Omental fat pad (tissue), 4 donors: Measurements from ENCODE around the gene MPHOSPH9. TPM values are rescaled to one million over a fixed set of nuclear protein-coding genes. Genes with fewer than 3 reads are reported as not detected.
"Not testable (repeated sequence)": the region's sequence is repeated elsewhere in the genome, so short reads cannot be mapped to it uniquely, and the experiment has no call there.

Experiments
- ATAC-seq: fragments of 150-250 bp; one replicate; pipeline ENCODE4 v1.9.1; 2016; ENCODE audit warnings: mild to moderate bottlenecking, moderate library complexity; ENCODE audit not compliant: low FRiP score
- DNase-seq: peaks from one replicate; pipeline ENCODE4 v3.0.0-alpha.2; 2019; ENCODE audit warnings: low spot score
- CTCF ChIP-seq, 3 donors: fragments of 450-650 bp; IDR thresholded peaks; one replicate each; pipeline ENCODE4 v1.5.1; 2016 to 2017; ENCODE audit warnings: antibody characterized with exemption in 3 of 3, mild to moderate bottlenecking in 3 of 3, moderate library complexity in 2 of 3
- total RNA-seq, 4 donors: library from RNA; depleted of rRNA; stranded (reverse); fragments of >200 nt; gene quantifications; one replicate each; pipeline ENCODE4 v1.1.0, GENCODE V29; 2016

MPHOSPH9 gene
- total RNA-seq, 4 donors from 2014 or later = 17.3 to 27.6 (median 23.9) TPM

GRCh38 chr12:123223241-123223668, 9.7 kb downstream of the MPHOSPH9 start:
- DNase-seq (no peak), ATAC-seq (no peak)
- no peak for TF ChIP-seq CTCF (IDR thresholded peaks at IDR 0.05)

GRCh38 chr12:123207815-123208214, 25.1 kb downstream of the MPHOSPH9 start:
- not testable (repeated sequence) for DNase-seq, ATAC-seq

GRCh38 chr12:123206794-123207193, 26.1 kb downstream of the MPHOSPH9 start:
- ATAC-seq, DNase-seq: not testable (repeated sequence)

GRCh38 chr12:123200414-123200813, 32.5 kb downstream of the MPHOSPH9 start:
- no peak for TF ChIP-seq CTCF (IDR thresholded peaks at IDR 0.05)
- DNase-seq (no peak), ATAC-seq (no peak)

GRCh38 chr12:123199936-123200335, 33.0 kb downstream of the MPHOSPH9 start:
- DNase-seq = no peak
- no peak for ATAC-seq
- TF ChIP-seq CTCF (IDR thresholded peaks at IDR 0.05) = no peak

GRCh38 chr12:123187637-123188036, 45.3 kb downstream of the MPHOSPH9 start:
- no peak for ATAC-seq

GRCh38 chr12:123180171-123180570, 52.8 kb downstream of the MPHOSPH9 start:
- ATAC-seq = no peak
- no peak for TF ChIP-seq CTCF (IDR thresholded peaks at IDR 0.05)
- DNase-seq = no peak

More at GRCh38 chr12:123187637-123188036, 45.3 kb downstream of the MPHOSPH9 start:
- no peak for TF ChIP-seq CTCF (IDR thresholded peaks at IDR 0.05)
- no peak for DNase-seq

- ATAC-seq (no peak), DNase-seq (no peak)
- TF ChIP-seq CTCF (IDR thresholded peaks at IDR 0.05) = no peak
Observed at GRCh38 chr12:123171967-123172366, 61.0 kb downstream of the MPHOSPH9 start.
